HL-60 (cell line): ENCODE data around the gene FLNB.

Experiments
- CTCF ChIP-seq: IDR thresholded peaks from one replicate; pipeline ENCODE4 v1.5.1; 2011; ENCODE audit warnings: low read length, control low read depth, inconsistent platforms; ENCODE audit not compliant: insufficient read depth
- POLR2AphosphoS5 ChIP-seq: IDR thresholded peaks from 2 replicates; pipeline ENCODE4 v1.6.1; 2012; ENCODE audit warnings: low read depth
- REST ChIP-seq: IDR thresholded peaks from 2 replicates; pipeline ENCODE4 v1.6.1; 2012; ENCODE audit warnings: low read depth; ENCODE audit not compliant: insufficient replicate concordance

- TF ChIP-seq CTCF, result no peak
- TF ChIP-seq POLR2AphosphoS5, result no peak
- TF ChIP-seq REST, result no peak
Observed at GRCh38 chr3:57973715-57974477, 34.3 kb upstream of the FLNB start.
